ENCODE results near the gene FGFR2.

Gene FGFR2

DNA sequence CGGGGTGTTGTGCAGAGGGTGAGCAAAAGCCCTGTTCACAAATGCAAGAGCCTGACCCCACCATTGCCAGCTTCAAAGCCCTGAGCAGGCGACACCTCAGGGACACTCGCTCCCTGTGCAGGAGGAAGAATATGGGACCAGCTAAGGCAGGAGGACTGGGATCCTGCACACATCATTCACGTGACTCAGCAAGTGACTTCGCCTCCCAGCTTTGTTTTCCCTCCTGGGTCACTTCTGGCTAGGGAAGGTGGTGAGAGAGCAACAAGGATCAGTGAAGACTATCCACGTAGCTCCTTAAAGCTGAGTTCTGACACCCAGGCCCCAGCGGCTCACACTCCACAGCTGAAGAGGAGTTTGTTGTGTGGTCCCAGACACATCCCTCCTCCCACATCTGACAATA is 164.3 kb downstream of the FGFR2 start:
- Histone ChIP-seq H3K36me3 (no peaks in the 10 kb centered on the region), H3K4me2 (peak overlapping the region; percentile 59), H3K9me3 (no peaks in the 10 kb centered on the region), H3K4me3 (no peak overlapping the region), H3K9ac (no peak overlapping the region), H3K27ac (no peak overlapping the region), H4K20me1 (no peaks in the 10 kb centered on the region), H3K27me3 (no peaks in the 10 kb centered on the region), H3K4me1 (peaks cover 32% of the 10 kb centered on the region)
- no peak for TF ChIP-seq Cebpa-rat (IDR thresholded peaks at IDR 0.05)

- Histone ChIP-seq H3K4me3 (no peak overlapping the region), H3K9me3 (no peaks in the 10 kb centered on the region), H4K20me1 (no peaks in the 10 kb centered on the region), H3K4me2 (no peak overlapping the region), H3K4me1 (peaks cover 8% of the 10 kb centered on the region), H3K27ac (no peak overlapping the region), H3K9ac (no peak overlapping the region), H3K36me3 (no peaks in the 10 kb centered on the region), H3K27me3 (no peaks in the 10 kb centered on the region)
- TF ChIP-seq Cebpa-rat (IDR thresholded peaks at IDR 0.05): no peak
These were observed 169.4 kb downstream of the FGFR2 start for GRCh38 chr10:121428867-121429266.

Measured in BLaER1 (cell line).